GM10248 (cell line): ENCODE measurements around the gene TXLNG.

Experiments
- CTCF ChIA-PET: fragments of 300-600 bp; sonication (Branson Sonifier 250); formaldehyde crosslinking; extraction: SDS; loops from one replicate; lab custom pipeline; 2021; ENCODE audit warnings: antibody characterized with exemption; lab: Yijun Ruan, JAX
- POLR2A ChIA-PET: fragments of 350-650 bp; sonication (Branson Sonifier 250); formaldehyde crosslinking; extraction: SDS; loops from one replicate; lab custom pipeline; 2020; ENCODE audit warnings: antibody characterized with exemption; lab: Yijun Ruan, JAX
- DNase-seq: peaks from one replicate; pipeline ENCODE4 v3.0.0; 2012; ENCODE audit errors: extremely low spot score
- CTCF ChIP-seq: IDR thresholded peaks from 2 replicates; pipeline ENCODE4 v1.5.1; 2012; ENCODE audit warnings: mild to moderate bottlenecking, low read depth; ENCODE audit errors: extremely low read depth, missing control alignments, control extremely low read depth

TXLNG gene

GRCh38 chrX:16819634-16820033 is 33.4 kb downstream of the TXLNG start:
- ChIA-PET CTCF (interaction anchor here (1.6 kb wide), 1 partner anchor 227 kb away, joined by 6 read pairs; no protein-coding TSS in a partner anchor), POLR2A (no interaction called here)
- no peak for DNase-seq
- no peak for TF ChIP-seq CTCF

- no peak for DNase-seq
- no peak for TF ChIP-seq CTCF
- ChIA-PET POLR2A (no interaction called here), CTCF (interaction anchor here (2.1 kb wide), 1 partner anchor 60 kb away, joined by 7 read pairs; no protein-coding TSS in a partner anchor)
Measured at GRCh38 chrX:16822723-16823122, 36.5 kb downstream of the TXLNG start.

GRCh38 chrX:16825264-16826035 is 39.2 kb downstream of the TXLNG start:
- ChIA-PET CTCF (interaction anchor here (0.7 to 2.6 kb wide), 12 partner anchors 10 to 226 kb away, joined by 3 to 26 read pairs (median 4); no protein-coding TSS in a partner anchor), POLR2A (no interaction called here)
- TF ChIP-seq CTCF, result no peak
- DNase-seq, result no peak

- CTCF ChIA-PET, result interaction anchor here (0.6 to 2.6 kb wide), 17 partner anchors 9 to 225 kb away, joined by 3 to 26 read pairs (median 4); no protein-coding TSS in a partner anchor
- POLR2A ChIA-PET, result no interaction called here
- DNase-seq, result peak; percentile 39
- TF ChIP-seq CTCF, result no peak
Measured at GRCh38 chrX:16826207-16826606, 39.9 kb downstream of the TXLNG start.

- TF ChIP-seq CTCF, result no peak
- DNase-seq, result no peak
- CTCF ChIA-PET, result interaction anchor here (0.9 to 2.4 kb wide), 9 partner anchors 14 to 235 kb away, joined by 3 to 26 read pairs (median 4); no protein-coding TSS in a partner anchor
- POLR2A ChIA-PET, result no interaction called here
Measured at GRCh38 chrX:16827225-16827624, 41.0 kb downstream of the TXLNG start.

- DNase-seq, result no peak
- POLR2A ChIA-PET, result no interaction called here
- TF ChIP-seq CTCF, result no peak
- CTCF ChIA-PET, result interaction anchor here (1.1 to 1.9 kb wide), 5 partner anchors 15 to 234 kb away, joined by 3 to 6 read pairs (median 4); no protein-coding TSS in a partner anchor
Measured at GRCh38 chrX:16828124-16828908, 42.0 kb downstream of the TXLNG start.
